ENCODE measurements around the gene TASOR2.

Gene TASOR2

DNA sequence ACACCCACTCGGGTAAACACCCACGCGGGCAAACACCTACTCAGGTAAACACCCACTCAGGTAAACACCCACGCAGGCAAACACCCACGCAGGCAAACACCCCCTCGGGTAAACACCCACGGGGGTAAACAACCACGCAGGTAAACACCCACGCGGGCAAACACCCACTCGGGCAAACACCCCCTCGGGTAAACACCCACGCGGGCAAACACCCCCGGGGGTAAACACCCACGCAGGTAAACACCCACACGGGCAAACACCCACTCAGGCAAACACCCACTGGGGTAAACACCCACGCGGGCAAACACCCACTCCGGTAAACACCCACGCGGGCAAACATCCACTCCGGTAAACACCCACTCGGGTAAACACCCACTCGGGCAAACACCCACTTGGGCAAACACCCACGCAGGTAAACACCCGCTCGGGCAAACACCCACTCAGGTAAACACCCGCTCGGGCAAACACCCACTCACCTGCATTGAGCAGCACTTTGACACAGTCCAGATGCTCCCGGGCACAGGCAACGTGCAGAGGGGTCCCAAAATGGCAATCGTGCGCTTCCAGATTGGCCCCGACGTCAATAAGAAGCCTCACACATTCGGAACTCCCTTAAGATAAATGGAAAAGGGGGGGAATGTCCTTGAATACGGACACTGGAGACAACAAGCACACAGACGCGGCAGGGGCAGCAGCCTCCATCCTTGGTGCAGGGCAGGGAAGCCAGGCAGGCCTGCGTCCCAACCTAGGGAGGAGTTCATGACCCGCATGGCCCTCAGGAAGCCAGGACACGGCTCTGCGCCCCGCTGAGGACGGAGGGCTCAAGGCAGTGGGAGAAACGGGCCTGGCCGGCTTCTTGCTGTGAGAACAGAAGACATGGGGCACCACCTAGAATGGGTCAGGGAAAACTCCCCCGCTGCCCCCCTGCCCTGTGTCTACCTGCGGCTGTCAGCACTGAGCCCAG lies 35.9 kb upstream of the TASOR2 start:
- DNase-seq (ENCODE audit: low spot score): no peak
- TF ChIP-seq, protein P1, sequence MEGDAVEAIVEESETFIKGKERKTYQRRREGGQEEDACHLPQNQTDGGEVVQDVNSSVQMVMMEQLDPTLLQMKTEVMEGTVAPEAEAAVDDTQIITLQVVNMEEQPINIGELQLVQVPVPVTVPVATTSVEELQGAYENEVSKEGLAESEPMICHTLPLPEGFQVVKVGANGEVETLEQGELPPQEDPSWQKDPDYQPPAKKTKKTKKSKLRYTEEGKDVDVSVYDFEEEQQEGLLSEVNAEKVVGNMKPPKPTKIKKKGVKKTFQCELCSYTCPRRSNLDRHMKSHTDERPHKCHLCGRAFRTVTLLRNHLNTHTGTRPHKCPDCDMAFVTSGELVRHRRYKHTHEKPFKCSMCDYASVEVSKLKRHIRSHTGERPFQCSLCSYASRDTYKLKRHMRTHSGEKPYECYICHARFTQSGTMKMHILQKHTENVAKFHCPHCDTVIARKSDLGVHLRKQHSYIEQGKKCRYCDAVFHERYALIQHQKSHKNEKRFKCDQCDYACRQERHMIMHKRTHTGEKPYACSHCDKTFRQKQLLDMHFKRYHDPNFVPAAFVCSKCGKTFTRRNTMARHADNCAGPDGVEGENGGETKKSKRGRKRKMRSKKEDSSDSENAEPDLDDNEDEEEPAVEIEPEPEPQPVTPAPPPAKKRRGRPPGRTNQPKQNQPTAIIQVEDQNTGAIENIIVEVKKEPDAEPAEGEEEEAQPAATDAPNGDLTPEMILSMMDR (IDR thresholded peaks at IDR 0.05; ENCODE audit: extremely low read depth, missing control alignments): no peak

DNA sequence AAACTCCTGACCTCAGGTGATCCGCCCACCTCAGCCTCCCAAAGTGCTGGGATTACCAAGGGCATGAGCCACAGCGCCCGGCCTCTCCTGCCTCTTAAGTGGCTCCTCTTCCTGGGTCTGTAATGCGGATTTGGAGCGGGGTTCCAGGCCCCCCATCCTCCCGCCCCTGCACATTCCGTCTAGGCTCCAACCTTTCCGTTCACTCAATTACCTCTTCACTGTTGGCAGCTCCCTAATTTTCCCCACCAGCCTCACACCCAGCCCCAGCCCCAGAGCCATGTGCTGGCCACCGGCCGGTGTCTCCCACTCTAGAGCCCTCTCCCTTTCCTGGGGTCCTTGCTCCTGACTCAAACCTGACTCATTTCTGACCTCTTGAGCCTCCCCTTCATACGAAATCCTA lies 34.9 kb upstream of the TASOR2 start:
- TF ChIP-seq, protein P1 (IDR thresholded peaks at IDR 0.05; ENCODE audit: extremely low read depth, missing control alignments): no peak
- DNase-seq (ENCODE audit: low spot score): no peak

DNA sequence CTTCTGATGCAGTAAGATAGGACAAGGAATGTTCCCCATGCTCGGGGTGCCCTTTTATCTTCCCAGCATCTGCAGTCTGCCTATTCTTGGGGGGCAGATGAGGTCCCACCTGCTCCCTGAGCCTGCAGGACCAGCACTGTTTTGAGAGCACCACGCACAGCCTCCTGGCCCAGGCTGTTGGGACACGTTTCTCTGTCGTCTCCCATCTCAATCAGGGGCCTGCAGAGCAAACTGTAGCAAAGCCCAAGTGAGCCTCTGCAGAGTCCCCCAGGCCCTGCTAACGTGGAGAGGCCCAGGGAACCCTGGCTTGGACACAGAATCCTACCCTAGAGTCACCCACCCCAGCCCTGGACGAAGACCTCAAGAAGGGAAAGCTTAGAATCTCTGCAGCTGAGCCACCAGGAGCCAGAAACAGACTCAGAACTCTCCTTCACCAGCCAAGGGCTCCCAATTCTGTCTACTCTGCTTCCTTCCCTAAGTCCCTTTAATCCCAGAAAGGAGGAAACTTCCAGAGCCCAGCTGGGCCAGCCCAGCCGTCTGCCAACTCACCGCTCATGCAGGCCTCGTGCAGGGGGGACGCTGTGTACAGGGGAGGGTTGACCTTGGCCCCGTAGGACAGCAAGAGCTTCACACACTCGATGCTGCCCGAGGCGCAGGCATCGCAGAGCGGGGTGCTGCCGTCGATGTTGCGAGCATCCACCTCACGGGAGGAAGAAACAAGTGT lies 33.8 kb upstream of the TASOR2 start:
- no peak for DNase-seq (ENCODE audit: low spot score)
- TF ChIP-seq, protein P1 (IDR thresholded peaks at IDR 0.05; ENCODE audit: extremely low read depth, missing control alignments): no peak

DNA sequence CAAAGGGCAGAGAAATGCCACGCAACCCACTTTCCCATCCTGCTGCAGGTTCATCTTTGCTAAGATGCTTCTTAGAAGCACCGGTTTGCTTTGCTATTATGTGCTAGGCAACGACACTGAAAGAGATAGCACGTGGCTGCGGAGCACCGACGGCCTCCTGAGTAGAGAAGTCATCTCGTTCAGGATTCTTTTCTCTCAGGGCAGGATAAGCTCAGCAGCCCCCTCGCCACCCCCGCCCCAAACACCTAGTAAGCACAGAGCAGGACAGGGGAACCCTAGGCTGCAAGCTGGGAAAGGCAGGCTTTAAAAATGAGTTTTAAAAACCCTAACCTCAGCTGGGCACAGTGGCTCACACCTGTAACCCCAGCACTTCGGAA lies 33.3 kb upstream of the TASOR2 start:
- TF ChIP-seq, protein P1 (IDR thresholded peaks at IDR 0.05; ENCODE audit: extremely low read depth, missing control alignments): no peak
- no peak for DNase-seq (ENCODE audit: low spot score)

- TF ChIP-seq, protein P1 (IDR thresholded peaks at IDR 0.05; ENCODE audit: extremely low read depth, missing control alignments): no peak
- no peak for DNase-seq (ENCODE audit: low spot score)
Observed at GRCh38 chr10:5652746-5653145, 31.9 kb upstream of the TASOR2 start.

DNA sequence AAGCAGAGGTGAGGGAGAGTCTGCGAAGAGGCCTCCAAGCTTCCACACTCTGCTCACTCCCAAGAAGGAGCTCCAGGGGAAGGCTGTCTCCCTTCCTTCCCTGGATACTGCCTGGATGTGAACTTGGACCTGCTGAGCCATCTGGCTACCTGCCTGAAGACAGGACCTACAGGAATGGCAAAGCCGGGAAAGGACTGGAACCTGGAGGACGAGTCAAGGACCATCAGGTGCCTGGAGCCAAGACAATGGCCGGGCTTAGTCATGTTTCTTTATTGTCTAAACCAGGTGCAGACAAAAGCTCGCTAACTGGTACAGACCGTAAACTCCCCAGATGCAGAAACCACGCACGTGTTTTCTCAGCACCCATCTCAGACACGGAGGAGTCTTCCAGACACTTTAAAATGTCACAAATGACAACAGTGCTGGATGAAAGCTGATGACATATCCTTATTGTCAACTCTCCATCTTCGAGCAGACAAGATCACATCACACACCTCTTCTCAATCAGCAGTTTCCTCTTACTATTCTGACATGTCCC lies 30.4 kb upstream of the TASOR2 start:
- no peak for DNase-seq (ENCODE audit: low spot score)
- TF ChIP-seq, protein P1 (IDR thresholded peaks at IDR 0.05; ENCODE audit: extremely low read depth, missing control alignments): no peak

DNA sequence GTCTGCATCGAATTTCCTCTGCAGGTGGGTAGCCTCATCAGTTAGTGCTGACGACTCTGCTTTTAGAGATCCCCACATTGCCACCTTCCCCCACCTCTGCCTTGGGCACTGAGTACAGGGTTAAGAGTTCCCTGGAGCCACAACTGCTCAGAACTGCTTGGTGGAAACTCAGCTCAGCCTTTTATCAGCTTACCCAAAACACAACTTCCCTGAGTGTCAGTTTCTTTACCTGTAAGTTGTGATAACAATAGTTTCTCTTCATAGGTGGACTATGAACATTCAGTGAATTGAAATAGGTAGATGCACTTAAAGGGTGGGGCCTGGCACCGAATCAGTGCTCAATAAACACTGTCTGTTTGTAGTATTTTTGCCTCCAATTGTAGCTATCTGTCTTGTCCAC lies 29.5 kb upstream of the TASOR2 start:
- no peak for DNase-seq (ENCODE audit: low spot score)
- TF ChIP-seq, protein P1 (IDR thresholded peaks at IDR 0.05; ENCODE audit: extremely low read depth, missing control alignments): no peak

Measured in GM20000 (cell line).